H1 (cell line): ENCODE data around the gene PDZRN3. TPM values are rescaled to one million over a fixed set of nuclear protein-coding genes. Genes with fewer than 3 reads are reported as not detected.
A peak's percentile ranks its signal among the peaks of the same experiment; 100 is the strongest.

Experiments used
- CTCF ChIA-PET: fragments of 300-600 bp; sonication (Branson Sonifier 250); formaldehyde crosslinking; loops from one replicate; lab custom pipeline; 2021; ENCODE audit not compliant: partially characterized antibody; lab: Charles Lee
- POLR2A ChIA-PET: fragments of 300-600 bp; sonication (Branson Sonifier 250); formaldehyde crosslinking; loops from one replicate; lab custom pipeline; 2021; ENCODE audit warnings: inconsistent platforms; ENCODE audit not compliant: partially characterized antibody; lab: Charles Lee
- DNase-seq, 2 experiments: peaks; one replicate each; pipeline versions ENCODE4 v3.0.0 to v3.0.0-alpha.2; 2010 to 2022; ENCODE audit warnings: low spot score in 2 of 2, low read depth in 1 of 2, mixed read lengths in 1 of 2
- FAIRE-seq: peaks from 2 replicates; lab custom pipeline; 2011; peaks lifted over from hg19 to GRCh38; lab: Jason Lieb, UNC
- H2AFZ ChIP-seq: 2 replicates; pipeline ENCODE4 v1.8.1; 2012; ENCODE audit warnings: low read length, inconsistent platforms
- H2AK5ac ChIP-seq: 2 replicates; pipeline ENCODE4 v1.6.1; 2013; ENCODE audit warnings: low read depth, low read length
- H2BK120ac ChIP-seq: replicated peaks from 2 replicates; pipeline ENCODE3; 2013; ENCODE audit warnings: low read depth, low read length, inconsistent platforms
- H2BK12ac ChIP-seq: 2 replicates; pipeline ENCODE4 v1.6.1; 2013; ENCODE audit warnings: low read depth, low read length
- H2BK15ac ChIP-seq: 2 replicates; pipeline ENCODE4 v1.6.1; 2013; ENCODE audit warnings: low read length
- H2BK20ac ChIP-seq: 2 replicates; pipeline ENCODE4 v1.6.1; 2013; ENCODE audit warnings: low read length
- H2BK5ac ChIP-seq: 2 replicates; pipeline ENCODE4 v1.6.1; 2013; ENCODE audit warnings: low read depth, low read length
- H3K14ac ChIP-seq: 2 replicates; pipeline ENCODE4 v1.6.1; 2013; ENCODE audit warnings: inconsistent platforms; ENCODE audit not compliant: insufficient read length
- H3K18ac ChIP-seq: 2 replicates; pipeline ENCODE4 v1.6.1; 2013; ENCODE audit warnings: low read length; ENCODE audit errors: extremely low read depth
- H3K23ac ChIP-seq: 2 replicates; pipeline ENCODE4 v1.6.1; 2013; ENCODE audit warnings: inconsistent platforms; ENCODE audit not compliant: insufficient read length
- H3K23me2 ChIP-seq: 2 replicates; pipeline ENCODE4 v1.6.1; 2013; ENCODE audit warnings: low read depth, low read length
- H3K27ac ChIP-seq: 2 replicates; pipeline ENCODE4 v1.6.1; 2011; ENCODE audit warnings: low read depth, low read length, inconsistent platforms
- H3K27me3 ChIP-seq, 4 experiments: replicated peaks in 1 of 4; 1 replicate in 1 of 4; 2 replicates in 3 of 4; pipeline versions ENCODE4 v1.6.1 to v1.8.1; 2011 to 2013; ENCODE audit warnings: low read length in 3 of 4, mild to moderate bottlenecking in 3 of 4, inconsistent platforms in 2 of 4, mixed read lengths in 2 of 4, moderate library complexity in 1 of 4; ENCODE audit not compliant: control insufficient read depth in 3 of 4, insufficient read depth in 3 of 4; ENCODE audit errors: extremely low read depth in 1 of 4
- H3K36me3 ChIP-seq, 4 experiments: 2 replicates each; pipeline versions ENCODE4 v1.6.1 to v1.8.1; 2011 to 2013; ENCODE audit warnings: mild to moderate bottlenecking in 4 of 4, low read length in 3 of 4, moderate library complexity in 2 of 4, control low read depth in 1 of 4, inconsistent platforms in 1 of 4; ENCODE audit not compliant: insufficient read depth in 4 of 4, control insufficient read depth in 2 of 4
- H3K4ac ChIP-seq: replicated peaks from 2 replicates; pipeline ENCODE3; 2013; ENCODE audit warnings: low read length, low read depth, mixed read lengths, inconsistent platforms; ENCODE audit not compliant: insufficient read length
- H3K4me1 ChIP-seq, 4 experiments: replicated peaks in 1 of 4; 1 replicate in 1 of 4; 2 replicates in 3 of 4; pipeline versions ENCODE4 v1.6.1 to v1.8.1; 2011 to 2013; ENCODE audit warnings: low read length in 3 of 4, inconsistent platforms in 2 of 4, mixed read lengths in 1 of 4; ENCODE audit not compliant: insufficient read depth in 4 of 4, control insufficient read depth in 3 of 4
- H3K4me2 ChIP-seq, 2 experiments: 2 replicates each; pipeline versions ENCODE4 v1.6.1 to v1.8.1; 2011 to 2013; ENCODE audit warnings: low read depth in 2 of 2, low read length in 2 of 2, control low read depth in 1 of 2, inconsistent platforms in 1 of 2, mild to moderate bottlenecking in 1 of 2; ENCODE audit not compliant: insufficient read depth in 1 of 2
- H3K4me3 ChIP-seq, 4 experiments: fragments of 200-600, 300-600 bp in 1 of 4; sonication (generic), shearing (Covaris generic), sonication (Bioruptor Twin) in 1 of 4; 2 replicates each; pipeline versions ENCODE4 v1.5.1 to v1.8.1; 2011 to 2016; ENCODE audit warnings: low read length in 4 of 4, low read depth in 3 of 4, control low read depth in 2 of 4, inconsistent platforms in 2 of 4, mild to moderate bottlenecking in 2 of 4, mixed read lengths in 1 of 4, moderate library complexity in 1 of 4; ENCODE audit not compliant: insufficient read depth in 2 of 4; ENCODE audit errors: extremely low read depth in 1 of 4
- H3K56ac ChIP-seq: replicated peaks from 2 replicates; pipeline ENCODE3; 2013; ENCODE audit warnings: low read depth, mild to moderate bottlenecking, mixed read lengths, low read length, inconsistent platforms; ENCODE audit not compliant: insufficient read length
- H3K79me1 ChIP-seq: 2 replicates; pipeline ENCODE4 v1.6.1; 2013; ENCODE audit warnings: low read depth, low read length, control low read depth
- H3K79me2 ChIP-seq, 2 experiments: 2 replicates each; pipeline versions ENCODE4 v1.6.1 to v1.8.1; 2012 to 2013; ENCODE audit warnings: low read length in 2 of 2, mild to moderate bottlenecking in 2 of 2, inconsistent platforms in 1 of 2; ENCODE audit not compliant: insufficient read depth in 2 of 2, control insufficient read depth in 1 of 2
- H3K9ac ChIP-seq, 4 experiments: replicated peaks in 1 of 4; 1 replicate in 1 of 4; 2 replicates in 3 of 4; pipeline versions ENCODE4 v1.6.1 to v1.8.1; 2011 to 2013; ENCODE audit warnings: low read depth in 3 of 4, low read length in 3 of 4, control low read depth in 2 of 4, mild to moderate bottlenecking in 2 of 4, moderate library complexity in 2 of 4, inconsistent platforms in 1 of 4; ENCODE audit errors: extremely low read depth in 1 of 4
- H3K9me3 ChIP-seq, 2 experiments: 2 replicates each; pipeline versions ENCODE4 v1.6.1 to v1.8.1; 2012 to 2013; ENCODE audit warnings: mild to moderate bottlenecking in 2 of 2, moderate library complexity in 2 of 2, control low read depth in 1 of 2, inconsistent platforms in 1 of 2, low read depth in 1 of 2, low read length in 1 of 2, mixed read lengths in 1 of 2; ENCODE audit not compliant: insufficient read depth in 2 of 2
- H4K20me1 ChIP-seq, 2 experiments: replicated peaks in 1 of 2; 2 replicates each; pipeline versions ENCODE3 to v1.8.1; 2011 to 2013; ENCODE audit warnings: inconsistent platforms in 2 of 2, low read length in 2 of 2, mild to moderate bottlenecking in 1 of 2; ENCODE audit not compliant: insufficient read depth in 2 of 2, control insufficient read depth in 1 of 2
- H4K5ac ChIP-seq: 2 replicates; pipeline ENCODE4 v1.6.1; 2013; ENCODE audit warnings: low read length, low read depth, mixed read lengths, inconsistent platforms; ENCODE audit not compliant: insufficient read length
- H4K8ac ChIP-seq: 2 replicates; pipeline ENCODE4 v1.8.0; 2013; ENCODE audit warnings: mild to moderate bottlenecking, moderate library complexity, low read length, inconsistent platforms; ENCODE audit not compliant: insufficient read depth; ENCODE audit errors: extremely low read depth
- H4K91ac ChIP-seq: replicated peaks from 2 replicates; pipeline ENCODE3; 2013; ENCODE audit warnings: low read length, mixed read lengths, inconsistent platforms; ENCODE audit not compliant: insufficient read length
- ASH2L ChIP-seq: fragments of 200-600, 300-600 bp; sonication (generic); IDR thresholded peaks from one replicate; pipeline ENCODE4 v1.7.1; 2017; ENCODE audit warnings: low read length
- BACH1 ChIP-seq: IDR thresholded peaks from 2 replicates; pipeline ENCODE4 v1.6.1; 2012; ENCODE audit warnings: low read length, improper control_type of control experiment
- CEBPB ChIP-seq: IDR thresholded peaks from 2 replicates; pipeline ENCODE4 v1.6.1; 2012; ENCODE audit warnings: low read depth, low read length
- CTCF ChIP-seq, 3 experiments: IDR thresholded peaks; 1 replicate in 2 of 3; 2 replicates in 1 of 3; pipeline versions ENCODE4 v1.5.1 to v1.6.1; 2011; ENCODE audit warnings: low read length in 3 of 3, mild to moderate bottlenecking in 3 of 3, inconsistent platforms in 2 of 3, low read depth in 1 of 3, moderate library complexity in 1 of 3; ENCODE audit not compliant: insufficient read depth in 1 of 3; ENCODE audit errors: control extremely low read depth in 1 of 3
- EGR1 ChIP-seq: IDR thresholded peaks from 2 replicates; pipeline ENCODE4 v1.6.1; 2011; ENCODE audit warnings: low read depth, low read length, borderline replicate concordance
- GABPA ChIP-seq: IDR thresholded peaks from 2 replicates; pipeline ENCODE4 v1.6.1; 2011; ENCODE audit warnings: mild to moderate bottlenecking, low read length, moderate library complexity, borderline replicate concordance; ENCODE audit not compliant: insufficient read depth
- PHF8 ChIP-seq: fragments of 200-600 bp; sonication (generic); conservative IDR thresholded peaks from 2 replicates; pipeline ENCODE4 v1.7.1; 2012; ENCODE audit warnings: low read depth, mild to moderate bottlenecking, inconsistent platforms, low read length, moderate library complexity
- POU5F1 ChIP-seq: IDR thresholded peaks from 2 replicates; pipeline ENCODE4 v1.6.1; 2011; ENCODE audit warnings: low read depth, mild to moderate bottlenecking, low read length, moderate library complexity
- RAD21 ChIP-seq, 2 experiments: IDR thresholded peaks in 1 of 2; conservative IDR thresholded peaks in 1 of 2; 2 replicates each; pipeline ENCODE4 v1.6.1; 2011; ENCODE audit warnings: low read depth in 2 of 2, low read length in 2 of 2, improper control_type of control experiment in 1 of 2, inconsistent platforms in 1 of 2, mild to moderate bottlenecking in 1 of 2, moderate library complexity in 1 of 2
- RNF2 ChIP-seq: fragments of 200-900, 300-1000 bp; sonication (generic); IDR thresholded peaks from 2 replicates; pipeline ENCODE4 v1.7.1; 2016; ENCODE audit warnings: borderline replicate concordance, low read depth, mild to moderate bottlenecking, antibody characterized with exemption, low read length; ENCODE audit not compliant: poor library complexity, severe bottlenecking; ENCODE audit errors: missing control alignments
- SP1 ChIP-seq: IDR thresholded peaks from 2 replicates; pipeline ENCODE4 v1.6.1; 2011; ENCODE audit warnings: low read depth, low read length
- TCF12 ChIP-seq: IDR thresholded peaks from 2 replicates; pipeline ENCODE4 v1.6.1; 2011; ENCODE audit warnings: low read depth, mild to moderate bottlenecking, low read length
- polyA plus RNA-seq, 7 experiments: library from polyadenylated mRNA; depleted of rRNA in 3 of 7; stranded (reverse) in 5 of 7; unstranded in 2 of 7; fragments of >200 nt in 5 of 7; fragments of 200-250 nt in 2 of 7; gene quantifications; 1 replicate in 5 of 7; 2 replicates in 1 of 7; 4 replicates in 1 of 7; pipeline versions ENCODE4 v1.2.1 to v1.2.3, GENCODE V29; 2011 to 2013; ENCODE audit warnings: missing spikeins in 2 of 7, mixed read lengths in 2 of 7
- total RNA-seq: library from RNA; stranded (reverse); fragmentation: NEBNext Ultra II Directional; extraction: Animal tissue kit (Norgen Biotek cat#: 25700); gene quantifications from 2 replicates; pipeline ENCODE4 v1.2.1, GENCODE V29; 2021

The PDZRN3 gene
- total and polyA plus RNA-seq, 2 of the 8 experiments (the other 6 are each of a cell fraction or from before 2014, with no cell fraction given), result 4.2 to 20.5 TPM

DNA sequence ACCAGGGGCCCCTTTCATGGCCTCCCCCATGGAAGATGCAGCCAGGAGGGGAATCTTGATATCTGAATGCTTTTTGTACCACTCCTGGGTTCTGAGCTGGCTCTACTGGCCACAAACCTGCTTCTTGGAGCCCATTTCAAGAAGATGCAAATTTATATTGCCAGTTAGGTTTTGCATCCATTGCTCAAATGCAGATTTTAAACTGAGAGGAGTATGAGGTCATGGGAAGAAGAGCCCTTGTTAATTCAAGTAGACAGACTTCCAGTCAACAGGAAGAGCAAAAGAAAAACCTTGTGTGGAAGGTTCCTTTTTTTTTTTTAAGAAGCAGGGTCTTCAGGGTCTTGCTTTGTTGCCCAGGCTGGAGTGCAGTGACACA lies 133.5 kb downstream of the PDZRN3 start:
- Histone ChIP-seq H2BK5ac (no peak overlapping the region; the same call in 1 of the 2 replicates), H3K14ac (no peak overlapping the region), H3K18ac (no peak overlapping the region), H2AK5ac (no peak overlapping the region), H3K9me3 (no peaks in the 10 kb centered on the region), H2BK120ac (no peak overlapping the region), H3K27ac (no peak overlapping the region), H4K20me1 (no peaks in the 10 kb centered on the region), H3K36me3 (no peaks in the 10 kb centered on the region), H4K5ac (no peak overlapping the region), H3K9ac (no peak overlapping the region), H2AFZ (no peak overlapping the region), H3K4me3 (no peak overlapping the region), H3K23ac (no peak overlapping the region), H2BK15ac (no peak overlapping the region), H3K23me2 (no peaks in the 10 kb centered on the region), H3K4me1 (peaks cover 0 to 11% (median 7%) of the 10 kb centered on the region in 4 experiments; a peak in 4 of 7 replicates), H3K4me2 (peak overlapping the region; percentile 8 to 45; a peak in 2 of 4 replicates), H3K79me2 (peaks cover 0 to 7% of the 10 kb centered on the region in 2 experiments; a peak in 1 of 4 replicates), H4K8ac (no peak overlapping the region), H3K27me3 (no peaks in the 10 kb centered on the region), H3K4ac (no peak overlapping the region), H3K79me1 (no peaks in the 10 kb centered on the region; the same call in 1 of the 2 replicates), H3K56ac (no peak overlapping the region), H4K91ac (no peak overlapping the region), H2BK20ac (no peak overlapping the region), H2BK12ac (no peak overlapping the region)
- DNase-seq, result no peak
- ChIA-PET POLR2A (no interaction called here), CTCF (interaction anchor here (0.9 to 2.1 kb wide), 7 partner anchors 11 to 299 kb away, joined by 3 to 15 read pairs (median 4); no protein-coding TSS in a partner anchor)
- no peak for FAIRE-seq
- TF ChIP-seq EGR1 (no peak), RAD21 (IDR thresholded peaks at IDR 0.05 in 1 of 2, conservative IDR thresholded peaks at IDR 0.05 in 1 of 2; ENCODE audit: low read depth in 2 of 2, low read length in 2 of 2) (no peak), BACH1 (no peak), CEBPB (no peak), TCF12 (no peak), ASH2L (no peak), SP1 (no peak), POU5F1 (no peak), CTCF (IDR thresholded peaks at IDR 0.05; ENCODE audit: control extremely low read depth in 1 of 3, insufficient read depth in 1 of 3, low read depth in 1 of 3, low read length in 3 of 3) (no peak), PHF8 (no peak), RNF2 (no peak), GABPA (no peak)
